Vagina (tissue), 2 donors: ENCODE data around the gene PIK3R6. TPM values are rescaled to one million over a fixed set of nuclear protein-coding genes. Genes with fewer than 3 reads are reported as not detected.

Experiments used
- DNase-seq, 2 donors: peaks; one replicate each; pipeline ENCODE4 v3.0.0-alpha.2; 2017; ENCODE audit errors: extremely low spot score in 2 of 2
- H3K27ac ChIP-seq: fragments of 200-600 bp; sonication (generic); one replicate; pipeline ENCODE4 v1.5.1; 2019
- H3K27me3 ChIP-seq: fragments of 200-600 bp; sonication (generic); one replicate; pipeline ENCODE4 v1.5.1; 2019
- H3K36me3 ChIP-seq, 2 donors: fragments of 200-600 bp; sonication (generic); one replicate each; pipeline ENCODE4 v1.5.1; 2017 to 2019
- H3K4me1 ChIP-seq: fragments of 200-600 bp; sonication (generic); one replicate; pipeline ENCODE4 v1.5.1; 2019
- H3K4me3 ChIP-seq, 2 donors: fragments of 200-600 bp; sonication (generic); 1 replicate in 1 of 2; 2 replicates in 1 of 2; pipeline ENCODE4 v1.5.1; 2016 to 2019
- H3K9me3 ChIP-seq: fragments of 200-600 bp; sonication (generic); one replicate; pipeline ENCODE4 v1.5.1; 2019
- CTCF ChIP-seq, 3 experiments: fragments of 450-650 bp in 2 of 3; fragments of 200-600 bp in 1 of 3; sonication (generic) in 1 of 3; IDR thresholded peaks; one replicate each; pipeline ENCODE4 v1.5.1; 2017 to 2019; ENCODE audit warnings: antibody characterized with exemption in 3 of 3, mild to moderate bottlenecking in 2 of 3, moderate library complexity in 2 of 3
- POLR2A ChIP-seq, 2 donors: fragments of 450-650 bp; IDR thresholded peaks; one replicate each; pipeline ENCODE4 v1.6.1; 2017; ENCODE audit warnings: antibody characterized with exemption in 2 of 2, mild to moderate bottlenecking in 2 of 2, moderate library complexity in 2 of 2
- POLR2AphosphoS5 ChIP-seq, 2 donors: sonication (generic); formaldehyde crosslinking; IDR thresholded peaks; one replicate each; pipeline ENCODE4 v1.9.0; 2017; ENCODE audit warnings: antibody characterized with exemption in 2 of 2, mild to moderate bottlenecking in 2 of 2, low read depth in 1 of 2; ENCODE audit not compliant: insufficient read depth in 1 of 2
- intact Hi-C: fragments of 100-400 bp; cut with DNase I; formaldehyde crosslinking; loops from one replicate; pipeline ENCODE4 v1.15.1; 2023
- total RNA-seq: library from RNA; depleted of rRNA; stranded (reverse); fragments of >200 nt; gene quantifications from one replicate; pipeline ENCODE4 v1.2.3, GENCODE V29; 2016

Gene PIK3R6
- total RNA-seq, 1 donor from 2014 or later: 3.2 TPM

- DNase-seq: no peak
- TF ChIP-seq POLR2AphosphoS5 (IDR thresholded peaks at IDR 0.05; ENCODE audit: insufficient read depth in 1 of 2, low read depth in 1 of 2) (no peak), CTCF (IDR thresholded peaks at IDR 0.05) (no peak), POLR2A (IDR thresholded peaks at IDR 0.05) (no peak)
- Histone ChIP-seq H3K4me3 (no peak overlapping the region), H3K27me3 (no peaks in the 10 kb centered on the region), H3K27ac (no peak overlapping the region), H3K36me3 (no peaks in the 10 kb centered on the region), H3K9me3 (no peaks in the 10 kb centered on the region), H3K4me1 (no peaks in the 10 kb centered on the region)
- intact Hi-C loops: no loop called here
Measured at GRCh38 chr17:8844229-8845218, 22.9 kb downstream of the PIK3R6 start.

- Histone ChIP-seq H3K4me1 (no peaks in the 10 kb centered on the region), H3K36me3 (no peaks in the 10 kb centered on the region), H3K9me3 (no peaks in the 10 kb centered on the region), H3K27ac (no peak overlapping the region), H3K27me3 (no peaks in the 10 kb centered on the region), H3K4me3 (no peak overlapping the region)
- intact Hi-C loops: no loop called here
- DNase-seq: no peak
- TF ChIP-seq POLR2A (IDR thresholded peaks at IDR 0.05) (no peak), POLR2AphosphoS5 (IDR thresholded peaks at IDR 0.05; ENCODE audit: insufficient read depth in 1 of 2, low read depth in 1 of 2) (no peak), CTCF (IDR thresholded peaks at IDR 0.05) (no peak)
Measured at GRCh38 chr17:8843344-8843743, 24.1 kb downstream of the PIK3R6 start.

- Histone ChIP-seq H3K36me3 (no peaks in the 10 kb centered on the region), H3K27ac (no peak overlapping the region), H3K9me3 (no peaks in the 10 kb centered on the region), H3K27me3 (no peaks in the 10 kb centered on the region), H3K4me3 (no peak overlapping the region), H3K4me1 (no peaks in the 10 kb centered on the region)
- peak in 1 of 2 donors; percentile 25 for DNase-seq
- intact Hi-C loops: no loop called here
- TF ChIP-seq POLR2A (IDR thresholded peaks at IDR 0.05) (no peak), POLR2AphosphoS5 (IDR thresholded peaks at IDR 0.05; ENCODE audit: insufficient read depth in 1 of 2, low read depth in 1 of 2) (no peak), CTCF (IDR thresholded peaks at IDR 0.05) (no peak)
Measured at GRCh38 chr17:8841844-8842243, 25.6 kb downstream of the PIK3R6 start.

GRCh38 chr17:8839410-8839935, 28.0 kb downstream of the PIK3R6 start:
- DNase-seq: peak in 1 of 2 donors; percentile 49
- intact Hi-C loops: no loop called here
- TF ChIP-seq CTCF (IDR thresholded peaks at IDR 0.05): no peak
- TF ChIP-seq POLR2AphosphoS5 (IDR thresholded peaks at IDR 0.05; ENCODE audit: insufficient read depth in 1 of 2, low read depth in 1 of 2): no peak
- TF ChIP-seq POLR2A (IDR thresholded peaks at IDR 0.05): no peak
- Histone ChIP-seq H3K27ac (no peak overlapping the region), H3K36me3 (no peaks in the 10 kb centered on the region), H3K27me3 (no peaks in the 10 kb centered on the region), H3K4me1 (no peaks in the 10 kb centered on the region), H3K9me3 (no peaks in the 10 kb centered on the region), H3K4me3 (no peak overlapping the region)
